Mesendoderm (in vitro differentiated cells): ENCODE results near the gene MIA3.

ENCODE experiments used
- DNase-seq: peaks from one replicate; pipeline ENCODE4 v3.0.0; 2013
- H2AK5ac ChIP-seq: 2 replicates; pipeline ENCODE4 v1.6.1; 2013; ENCODE audit warnings: low read length, inconsistent platforms
- H2BK120ac ChIP-seq: 2 replicates; pipeline ENCODE4 v1.6.1; 2013; ENCODE audit warnings: low read depth, mild to moderate bottlenecking, low read length, moderate library complexity, mixed read lengths
- H2BK15ac ChIP-seq: replicated peaks from 2 replicates; pipeline ENCODE4 v1.6.1; 2013; ENCODE audit warnings: low read depth, mild to moderate bottlenecking, moderate library complexity
- H2BK5ac ChIP-seq: 2 replicates; pipeline ENCODE4 v1.6.1; 2013; ENCODE audit warnings: low read length, inconsistent platforms
- H3K18ac ChIP-seq: 2 replicates; pipeline ENCODE4 v1.6.1; 2013; ENCODE audit warnings: mild to moderate bottlenecking, low read length, mixed read lengths
- H3K23ac ChIP-seq: one replicate; pipeline ENCODE4 v1.6.1; 2013; ENCODE audit warnings: low read length
- H3K27ac ChIP-seq: 2 replicates; pipeline ENCODE4 v1.5.1; 2013; ENCODE audit warnings: low read depth, mild to moderate bottlenecking, inconsistent platforms, low read length, moderate library complexity
- H3K27me3 ChIP-seq: 2 replicates; pipeline ENCODE4 v1.6.1; 2013; ENCODE audit warnings: low read length, control low read depth, mild to moderate bottlenecking, inconsistent platforms; ENCODE audit not compliant: insufficient read depth, poor library complexity
- H3K36me3 ChIP-seq: 2 replicates; pipeline ENCODE4 v1.6.1; 2013; ENCODE audit warnings: low read length, inconsistent platforms; ENCODE audit not compliant: control insufficient read depth, insufficient read depth
- H3K4ac ChIP-seq: one replicate; pipeline ENCODE4 v1.6.1; 2013; ENCODE audit warnings: low read depth, mild to moderate bottlenecking, low read length, moderate library complexity
- H3K4me1 ChIP-seq: 2 replicates; pipeline ENCODE4 v1.6.1; 2013; ENCODE audit warnings: low read depth, low read length, inconsistent platforms; ENCODE audit not compliant: control insufficient read depth
- H3K4me2 ChIP-seq: 2 replicates; pipeline ENCODE4 v1.6.1; 2013; ENCODE audit warnings: low read length
- H3K4me3 ChIP-seq: 2 replicates; pipeline ENCODE4 v1.5.1; 2013; ENCODE audit warnings: mild to moderate bottlenecking, low read length
- H3K56ac ChIP-seq: one replicate; pipeline ENCODE4 v1.6.1; 2013; ENCODE audit warnings: low read length
- H3K79me1 ChIP-seq: 2 replicates; pipeline ENCODE4 v1.6.1; 2013; ENCODE audit warnings: low read length, inconsistent platforms
- H3K79me2 ChIP-seq: 2 replicates; pipeline ENCODE4 v1.6.1; 2013; ENCODE audit warnings: mild to moderate bottlenecking, low read length; ENCODE audit not compliant: control insufficient read depth, insufficient read depth
- H3K9ac ChIP-seq: 2 replicates; pipeline ENCODE4 v1.6.1; 2013; ENCODE audit warnings: low read length, inconsistent platforms
- H4K5ac ChIP-seq: one replicate; pipeline ENCODE4 v1.6.1; 2013; ENCODE audit warnings: low read length
- H4K8ac ChIP-seq: one replicate; pipeline ENCODE4 v1.6.1; 2013; ENCODE audit warnings: low read depth, mild to moderate bottlenecking, control low read depth, low read length, moderate library complexity
- WGBS: extraction: QIAGEN DNeasy Blood & Tissue Kit; methylation state at CpG from one replicate; pipeline ENCODE4 v1.1.7; 2013; ENCODE audit warnings: low lambda C conversion rate, missing lambda C conversion rate; ENCODE audit not compliant: insufficient coverage; ENCODE audit errors: extremely low coverage; 5-methylcytosine and 5-hydroxymethylcytosine counted together

The MIA3 gene

DNA sequence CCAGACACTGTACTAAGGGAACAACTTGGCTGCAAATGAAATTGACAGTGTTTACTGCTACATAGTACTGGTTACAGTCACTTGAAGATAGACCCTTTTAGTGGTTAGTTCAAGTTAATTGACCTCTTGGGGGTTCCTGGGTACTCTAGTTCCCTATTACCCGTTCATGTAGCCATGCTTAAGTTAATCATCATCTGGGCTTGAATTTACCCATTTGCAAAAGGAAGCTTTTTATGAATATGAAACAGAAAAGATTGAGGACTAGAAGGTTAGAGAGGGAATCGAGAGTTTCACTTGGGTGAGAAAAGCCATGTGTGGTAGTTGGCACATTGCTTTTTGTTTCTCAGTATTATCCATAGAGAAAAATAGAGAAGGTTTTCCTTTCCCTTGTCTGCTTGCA is 2.7 kb downstream of the MIA3 start:
- WGBS: no CpG with 5 or more reads among the region's 2 CpGs
- Histone ChIP-seq H3K4me1 (peaks cover 4% of the 10 kb centered on the region), H3K79me1 (peaks cover 4% of the 10 kb centered on the region), H3K4me2 (no peak overlapping the region), H3K27ac (no peak overlapping the region), H3K18ac (no peak overlapping the region), H4K8ac (no peak overlapping the region), H2BK120ac (no peak overlapping the region), H3K79me2 (peaks cover 12% of the 10 kb centered on the region), H3K56ac (no peak overlapping the region), H4K5ac (no peak overlapping the region), H3K9ac (no peak overlapping the region), H3K36me3 (peaks cover 1% of the 10 kb centered on the region), H3K4ac (no peak overlapping the region), H2BK15ac (no peak overlapping the region), H2BK5ac (no peak overlapping the region), H3K27me3 (no peaks in the 10 kb centered on the region), H3K4me3 (no peak overlapping the region), H2AK5ac (no peak overlapping the region), H3K23ac (no peak overlapping the region)
- DNase-seq: no peak

DNA sequence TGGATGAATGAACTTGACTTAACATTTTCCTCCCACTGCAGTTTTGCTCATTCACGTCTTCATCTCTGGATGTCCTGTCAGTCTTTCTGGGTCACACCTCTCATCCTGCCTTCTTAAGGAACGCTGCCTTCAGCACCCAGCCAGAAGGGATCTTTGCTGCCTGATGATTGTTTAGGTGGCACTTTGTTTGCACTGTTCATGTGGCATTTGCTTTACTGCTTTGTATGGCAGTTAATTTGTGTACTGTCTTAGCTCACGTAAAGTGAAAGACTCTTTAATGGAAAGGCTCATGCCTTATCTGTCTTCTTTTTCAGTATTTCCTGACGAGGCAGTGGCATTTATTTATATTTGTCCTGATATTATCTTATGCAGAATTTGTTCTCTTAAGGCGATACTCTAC is 4.9 kb downstream of the MIA3 start:
- no peak for DNase-seq
- Histone ChIP-seq H3K56ac (no peak overlapping the region), H3K18ac (no peak overlapping the region), H4K5ac (no peak overlapping the region), H3K4ac (no peak overlapping the region), H2BK15ac (no peak overlapping the region), H3K36me3 (peaks cover 1% of the 10 kb centered on the region), H3K23ac (no peak overlapping the region), H4K8ac (no peak overlapping the region), H3K79me1 (peaks cover 4% of the 10 kb centered on the region), H3K79me2 (peaks cover 12% of the 10 kb centered on the region), H3K27ac (no peak overlapping the region), H3K27me3 (no peaks in the 10 kb centered on the region), H3K9ac (no peak overlapping the region), H2BK5ac (no peak overlapping the region), H3K4me3 (no peak overlapping the region), H3K4me2 (no peak overlapping the region), H2AK5ac (no peak overlapping the region), H2BK120ac (no peak overlapping the region), H3K4me1 (peaks cover 4% of the 10 kb centered on the region)
- no CpG with 5 or more reads among the region's 5 CpGs for WGBS

DNA sequence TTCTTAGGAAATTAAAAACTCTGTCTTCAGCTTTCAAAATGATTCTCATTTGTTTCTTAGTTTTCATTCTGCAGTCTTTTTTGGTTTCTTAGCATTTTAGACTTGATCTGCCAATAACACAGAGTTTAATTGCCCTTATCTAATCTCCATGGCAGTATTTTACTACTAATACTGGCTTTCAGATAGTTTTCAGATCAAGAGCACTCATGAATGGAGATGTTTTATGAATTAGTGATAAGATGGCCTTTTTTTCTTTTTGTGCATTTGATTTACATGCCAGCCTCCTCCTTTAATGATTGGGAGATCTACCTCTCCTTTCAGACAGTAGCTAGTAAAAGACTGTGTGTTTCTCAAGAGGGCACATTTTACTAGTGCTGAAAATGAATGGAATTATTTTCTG is 5.6 kb downstream of the MIA3 start:
- peaks cover 1% of the 10 kb centered on the region for H3K36me3 ChIP-seq
- H3K4me2 ChIP-seq: no peak overlapping the region
- peaks cover 4% of the 10 kb centered on the region for H3K4me1 ChIP-seq
- H3K27me3 ChIP-seq: no peaks in the 10 kb centered on the region
- no peak overlapping the region for H3K56ac ChIP-seq
- no peak overlapping the region for H4K8ac ChIP-seq
- no peak overlapping the region for H3K4me3 ChIP-seq
- no peak overlapping the region for H3K4ac ChIP-seq
- H4K5ac ChIP-seq: no peak overlapping the region
- H3K9ac ChIP-seq: no peak overlapping the region
- H2BK15ac ChIP-seq: no peak overlapping the region
- no peak overlapping the region for H3K27ac ChIP-seq
- no peak overlapping the region for H3K18ac ChIP-seq
- no peak overlapping the region for H2AK5ac ChIP-seq
- H2BK120ac ChIP-seq: no peak overlapping the region
- no peak overlapping the region for H2BK5ac ChIP-seq
- H3K23ac ChIP-seq: no peak overlapping the region
- DNase-seq: no peak
- H3K79me2 ChIP-seq: peaks cover 12% of the 10 kb centered on the region
- peaks cover 4% of the 10 kb centered on the region for H3K79me1 ChIP-seq

DNA sequence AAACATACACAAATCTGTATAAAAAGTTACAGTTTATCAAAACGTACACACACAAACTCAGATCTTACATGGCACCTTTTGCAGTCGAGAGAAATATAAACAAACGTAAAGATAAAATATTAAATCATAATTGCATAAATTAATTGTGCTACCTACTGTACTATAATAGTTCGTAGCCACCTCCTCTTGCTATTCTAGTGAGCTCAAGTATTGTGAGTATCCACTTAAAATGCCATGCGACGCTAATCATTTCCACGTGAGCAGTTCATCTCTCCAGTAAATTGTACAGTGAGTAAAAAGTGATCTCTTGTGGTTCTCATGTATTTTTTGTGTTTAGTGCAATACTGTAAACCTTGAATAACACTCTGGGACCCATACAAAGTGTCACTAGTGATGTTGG is 6.3 kb downstream of the MIA3 start:
- Histone ChIP-seq H3K27ac (no peak overlapping the region), H4K8ac (no peak overlapping the region), H3K4ac (no peak overlapping the region), H3K23ac (no peak overlapping the region), H3K79me1 (peaks cover 4% of the 10 kb centered on the region), H3K4me1 (peaks cover 4% of the 10 kb centered on the region), H4K5ac (no peak overlapping the region), H3K4me2 (no peak overlapping the region), H2BK5ac (no peak overlapping the region), H3K27me3 (no peaks in the 10 kb centered on the region), H2AK5ac (no peak overlapping the region), H3K36me3 (peaks cover 8% of the 10 kb centered on the region), H2BK15ac (no peak overlapping the region), H2BK120ac (no peak overlapping the region), H3K79me2 (peaks cover 9% of the 10 kb centered on the region), H3K9ac (no peak overlapping the region), H3K56ac (no peak overlapping the region), H3K18ac (no peak overlapping the region), H3K4me3 (no peak overlapping the region)
- WGBS: no CpG with 5 or more reads among the region's 7 CpGs
- no peak for DNase-seq

DNA sequence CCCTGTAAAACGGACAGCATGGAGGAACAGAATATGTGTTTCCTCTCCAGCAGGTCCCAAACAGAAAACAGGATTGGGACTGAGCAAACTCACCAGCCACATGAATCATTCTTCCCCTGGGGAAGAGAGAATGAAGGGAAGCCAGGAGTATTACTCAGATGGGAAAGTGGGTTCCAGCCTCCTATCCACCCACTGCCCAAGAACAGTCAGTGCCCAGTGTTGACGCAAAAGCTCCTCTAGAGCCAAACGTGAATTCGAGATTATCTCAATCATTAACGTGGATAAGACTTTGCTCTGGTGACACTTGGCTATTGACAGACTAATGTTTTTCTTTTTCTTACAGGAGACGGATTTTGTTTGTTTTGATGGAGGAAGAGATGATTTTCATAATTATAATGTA is 9.3 kb downstream of the MIA3 start:
- Histone ChIP-seq H2BK5ac (no peak overlapping the region), H2BK120ac (no peak overlapping the region), H3K56ac (no peak overlapping the region), H3K9ac (no peak overlapping the region), H3K79me1 (no peaks in the 10 kb centered on the region), H2AK5ac (no peak overlapping the region), H3K4ac (no peak overlapping the region), H3K4me1 (no peaks in the 10 kb centered on the region), H3K18ac (no peak overlapping the region), H3K23ac (no peak overlapping the region), H3K79me2 (no peaks in the 10 kb centered on the region), H2BK15ac (no peak overlapping the region), H3K27ac (no peak overlapping the region), H3K4me2 (no peak overlapping the region), H3K36me3 (peaks cover 14% of the 10 kb centered on the region), H4K5ac (no peak overlapping the region), H3K4me3 (no peak overlapping the region), H3K27me3 (no peaks in the 10 kb centered on the region), H4K8ac (no peak overlapping the region)
- no peak for DNase-seq
- WGBS: 100% methylated on average over 1 of the region's 6 CpGs

DNA sequence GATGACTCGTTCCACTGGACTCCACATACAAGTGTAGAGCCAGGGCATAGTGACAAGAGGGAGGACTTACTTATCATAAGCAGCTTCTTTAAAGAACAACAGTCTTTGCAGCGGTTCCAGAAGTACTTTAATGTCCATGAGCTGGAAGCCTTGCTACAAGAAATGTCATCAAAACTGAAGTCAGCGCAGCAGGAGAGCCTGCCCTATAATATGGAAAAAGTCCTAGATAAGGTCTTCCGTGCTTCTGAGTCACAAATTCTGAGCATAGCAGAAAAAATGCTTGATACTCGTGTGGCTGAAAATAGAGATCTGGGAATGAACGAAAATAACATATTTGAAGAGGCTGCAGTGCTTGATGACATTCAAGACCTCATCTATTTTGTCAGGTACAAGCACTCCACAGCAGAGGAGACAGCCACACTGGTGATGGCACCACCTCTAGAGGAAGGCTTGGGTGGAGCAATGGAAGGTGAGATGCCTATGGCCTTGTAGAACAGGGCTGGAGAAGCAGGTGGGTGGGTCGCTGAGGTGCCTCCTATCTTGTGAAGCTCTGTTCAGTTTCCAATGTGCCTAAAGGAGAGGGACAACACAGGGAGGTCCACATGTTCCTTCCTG is 12.1 kb downstream of the MIA3 start:
- H3K79me1 ChIP-seq: no peaks in the 10 kb centered on the region
- no peak overlapping the region for H3K4ac ChIP-seq
- no peak overlapping the region for H2BK5ac ChIP-seq
- no peaks in the 10 kb centered on the region for H3K79me2 ChIP-seq
- no peak overlapping the region for H3K56ac ChIP-seq
- no peaks in the 10 kb centered on the region for H3K27me3 ChIP-seq
- WGBS: no CpG with 5 or more reads among the region's 7 CpGs
- DNase-seq: no peak
- H2BK120ac ChIP-seq: no peak overlapping the region
- no peak overlapping the region for H2BK15ac ChIP-seq
- H3K36me3 ChIP-seq: peaks cover 16% of the 10 kb centered on the region
- no peak overlapping the region for H3K4me2 ChIP-seq
- H3K18ac ChIP-seq: no peak overlapping the region
- no peak overlapping the region for H3K27ac ChIP-seq
- no peak overlapping the region for H2AK5ac ChIP-seq
- H3K9ac ChIP-seq: no peak overlapping the region
- H4K8ac ChIP-seq: no peak overlapping the region
- no peak overlapping the region for H3K23ac ChIP-seq
- no peaks in the 10 kb centered on the region for H3K4me1 ChIP-seq
- H3K4me3 ChIP-seq: no peak overlapping the region
- no peak overlapping the region for H4K5ac ChIP-seq
